Tibial nerve (tissue), 4 donors: ENCODE results near the gene C12orf57. TPM values are rescaled to one million over a fixed set of nuclear protein-coding genes. Genes with fewer than 3 reads are reported as not detected.

Experiments used
- DNase-seq, 2 donors: peaks; one replicate each; pipeline ENCODE4 v3.0.0-alpha.2; 2019; ENCODE audit warnings: low spot score in 2 of 2
- H3K27ac ChIP-seq, 4 donors: fragments of 200-600 bp; sonication (generic) in 3 of 4; one replicate each; pipeline ENCODE4 v1.5.1; 2017 to 2019; ENCODE audit warnings: mild to moderate bottlenecking in 1 of 4
- H3K27me3 ChIP-seq, 2 donors: fragments of 200-600 bp; sonication (generic) in 1 of 2; one replicate each; pipeline versions ENCODE4 v1.5.1 to v1.6.0; 2017 to 2019
- H3K36me3 ChIP-seq, 3 donors: fragments of 200-600 bp; sonication (generic); one replicate each; pipeline ENCODE4 v1.5.1; 2018 to 2019
- H3K4me1 ChIP-seq, 4 donors: fragments of 200-600 bp; sonication (generic) in 3 of 4; one replicate each; pipeline ENCODE4 v1.5.1; 2017 to 2019
- H3K4me3 ChIP-seq, 4 donors: fragments of 200-600 bp; sonication (generic) in 3 of 4; one replicate each; pipeline ENCODE4 v1.5.1; 2017 to 2019; ENCODE audit warnings: mild to moderate bottlenecking in 1 of 4, moderate library complexity in 1 of 4
- H3K9me3 ChIP-seq, 4 donors: fragments of 200-600 bp; sonication (generic) in 3 of 4; one replicate each; pipeline ENCODE4 v1.5.1; 2017 to 2019
- CTCF ChIP-seq, 5 experiments: fragments of 200-600 bp in 3 of 5; fragments of 450-650 bp in 2 of 5; sonication (generic) in 3 of 5; IDR thresholded peaks; one replicate each; pipeline ENCODE4 v1.5.1; 2016 to 2019; ENCODE audit warnings: antibody characterized with exemption in 5 of 5, mild to moderate bottlenecking in 3 of 5, moderate library complexity in 2 of 5
- EP300 ChIP-seq, 2 donors: sonication (generic); formaldehyde crosslinking; IDR thresholded peaks; one replicate each; pipeline ENCODE4 v1.6.1; 2017; ENCODE audit warnings: antibody characterized with exemption in 2 of 2, mild to moderate bottlenecking in 1 of 2
- POLR2A ChIP-seq, 2 donors: fragments of 450-650 bp; IDR thresholded peaks; one replicate each; pipeline ENCODE4 v1.6.1; 2017; ENCODE audit warnings: antibody characterized with exemption in 2 of 2, mild to moderate bottlenecking in 2 of 2, moderate library complexity in 2 of 2
- WGBS, 2 donors: methylation state at CpG; one replicate each; pipeline ENCODE4 v1.1.5; 2018; 5-methylcytosine and 5-hydroxymethylcytosine counted together
- total RNA-seq, 4 donors: library from RNA; depleted of rRNA; stranded (reverse); fragments of >200 nt; gene quantifications; one replicate each; pipeline ENCODE4 v1.1.0, GENCODE V29; 2016

Gene C12orf57
- total RNA-seq, 4 donors from 2014 or later = 569 to 764 (median 665) TPM

GRCh38 chr12:6978611-6979011, 34.8 kb downstream of the C12orf57 start:
- WGBS, 2 donors = 81 to 86% methylated on average over 3 of the region's 3 CpGs
- Histone ChIP-seq H3K4me3 (no peak overlapping the region), H3K36me3 (peaks cover 3 to 97% (median 23%) of the 10 kb centered on the region in 3 donors)

GRCh38 chr12:6979021-6979420, 35.2 kb downstream of the C12orf57 start:
- H3K36me3 ChIP-seq = peaks cover 3 to 98% (median 23%) of the 10 kb centered on the region in 3 donors
- H3K27ac ChIP-seq = no peak overlapping the region
- H3K4me1 ChIP-seq = no peaks in the 10 kb centered on the region
- no peak for TF ChIP-seq EP300 (IDR thresholded peaks at IDR 0.05)
- no peak for TF ChIP-seq CTCF (IDR thresholded peaks at IDR 0.05)
- TF ChIP-seq POLR2A (IDR thresholded peaks at IDR 0.05) = no peak
- WGBS, 2 donors = 88% methylated on average over 6 of the region's 6 CpGs
- no peaks in the 10 kb centered on the region for H3K9me3 ChIP-seq
- no peak for DNase-seq
- no peak overlapping the region for H3K4me3 ChIP-seq
- H3K27me3 ChIP-seq = no peaks in the 10 kb centered on the region

More at GRCh38 chr12:6978611-6979011, 34.8 kb downstream of the C12orf57 start:
- H3K4me1 ChIP-seq = no peaks in the 10 kb centered on the region
- H3K27ac ChIP-seq = no peak overlapping the region
- H3K9me3 ChIP-seq = no peaks in the 10 kb centered on the region
- no peak for DNase-seq
- TF ChIP-seq EP300 (IDR thresholded peaks at IDR 0.05) (no peak), CTCF (IDR thresholded peaks at IDR 0.05) (no peak), POLR2A (IDR thresholded peaks at IDR 0.05) (no peak)
- H3K27me3 ChIP-seq = no peaks in the 10 kb centered on the region

GRCh38 chr12:6979453-6979852, 35.6 kb downstream of the C12orf57 start:
- no peak overlapping the region for H3K4me3 ChIP-seq
- TF ChIP-seq EP300 (IDR thresholded peaks at IDR 0.05) = no peak
- no peak for TF ChIP-seq POLR2A (IDR thresholded peaks at IDR 0.05)
- no peak for TF ChIP-seq CTCF (IDR thresholded peaks at IDR 0.05)
- no peaks in the 10 kb centered on the region for H3K27me3 ChIP-seq
- no peak for DNase-seq
- H3K27ac ChIP-seq = no peak overlapping the region
- H3K36me3 ChIP-seq = peaks cover 3 to 94% (median 23%) of the 10 kb centered on the region in 3 donors
- WGBS, 2 donors = 77 to 87% methylated on average over 3 of the region's 3 CpGs
- H3K4me1 ChIP-seq = no peaks in the 10 kb centered on the region
- no peaks in the 10 kb centered on the region for H3K9me3 ChIP-seq

- peaks cover 3 to 88% (median 23%) of the 10 kb centered on the region in 3 donors for H3K36me3 ChIP-seq
- H3K27ac ChIP-seq = no peak overlapping the region
- no peaks in the 10 kb centered on the region for H3K4me1 ChIP-seq
- no peaks in the 10 kb centered on the region for H3K27me3 ChIP-seq
- no peaks in the 10 kb centered on the region for H3K9me3 ChIP-seq
- WGBS, 2 donors = 93 to 95% methylated on average over 4 of the region's 4 CpGs
- TF ChIP-seq CTCF (IDR thresholded peaks at IDR 0.05) (no peak), POLR2A (IDR thresholded peaks at IDR 0.05) (no peak), EP300 (IDR thresholded peaks at IDR 0.05) (no peak)
- no peak overlapping the region for H3K4me3 ChIP-seq
- no peak for DNase-seq
Observed at GRCh38 chr12:6980075-6980474, 36.3 kb downstream of the C12orf57 start.

GRCh38 chr12:6980740-6981139, 36.9 kb downstream of the C12orf57 start:
- DNase-seq = no peak
- no peak for TF ChIP-seq CTCF (IDR thresholded peaks at IDR 0.05)
- no peak for TF ChIP-seq EP300 (IDR thresholded peaks at IDR 0.05)
- no peak for TF ChIP-seq POLR2A (IDR thresholded peaks at IDR 0.05)
- H3K9me3 ChIP-seq = no peaks in the 10 kb centered on the region
- H3K27me3 ChIP-seq = no peaks in the 10 kb centered on the region
- no peak overlapping the region for H3K4me3 ChIP-seq
- H3K27ac ChIP-seq = no peak overlapping the region
- H3K36me3 ChIP-seq = peaks cover 3 to 88% (median 18%) of the 10 kb centered on the region in 3 donors
- no peaks in the 10 kb centered on the region for H3K4me1 ChIP-seq
